ENCODE results near the gene ETNK2. TPM values are rescaled to one million over a fixed set of nuclear protein-coding genes. Genes with fewer than 3 reads are reported as not detected.

Gene ETNK2
- total and polyA plus RNA-seq, 2 experiments from 2014 or later, result 7.6 to 26.2 TPM

DNA sequence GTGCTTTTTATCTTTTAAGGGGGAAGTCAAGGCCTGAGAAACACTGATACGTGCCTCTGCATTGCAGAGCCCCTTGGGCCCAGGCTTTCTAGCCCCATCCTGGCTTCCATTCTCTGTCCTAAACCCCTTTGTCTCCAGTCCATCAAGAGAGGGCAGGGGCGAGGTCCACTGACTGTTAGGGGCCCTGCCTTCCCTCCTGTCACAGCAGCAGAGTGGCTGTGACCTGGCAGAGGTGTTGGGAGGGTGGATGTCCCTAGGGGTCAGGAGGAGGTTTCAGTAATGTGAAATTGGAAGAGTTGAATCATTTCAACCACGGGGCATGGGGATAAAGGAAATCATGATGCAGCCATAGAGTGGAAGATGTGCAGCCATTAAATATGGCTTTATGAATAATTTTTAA lies 54.9 kb downstream of the ETNK2 start:
- Histone ChIP-seq H3K79me2 (replicated peaks; ENCODE audit: insufficient read depth) (peaks cover 100% of the 10 kb centered on the region), H4K20me1 (replicated peaks; ENCODE audit: insufficient read depth) (peaks cover 93% of the 10 kb centered on the region), H3K4me1 (ENCODE audit: insufficient read depth) (peaks cover 72% of the 10 kb centered on the region), H3K4me2 (peak overlapping the region; percentile 38; the same call in 1 of the 2 replicates), H3K27me3 (ENCODE audit: insufficient read depth) (no peaks in the 10 kb centered on the region), H3K36me3 (ENCODE audit: insufficient read depth) (no peaks in the 10 kb centered on the region; the same call in 1 of the 2 replicates), H3K27ac (ENCODE audit: low read depth) (no peak overlapping the region), H3K4me3 (no peak overlapping the region), H3K9me2 (ENCODE audit: insufficient read depth) (no peaks in the 10 kb centered on the region), H2AFZ (no peak overlapping the region), H3F3A (replicated peaks; ENCODE audit: low read depth) (peaks cover 25% of the 10 kb centered on the region)
- H3K4me1 Mint-ChIP-seq, result peaks cover 70% of the 10 kb centered on the region
- TF ChIP-seq ZNF114 (CRISPR knock-in tag; IDR thresholded peaks at IDR 0.05), result no peak
- TF ChIP-seq POLR2AphosphoS5 (IDR thresholded peaks at IDR 0.05; ENCODE audit: low read depth), result no peak
- no peak for TF ChIP-seq ZNF331 (CRISPR knock-in tag; IDR thresholded peaks at IDR 0.05; ENCODE audit: low read depth)
- no peak for TF ChIP-seq NANOG (IDR thresholded peaks at IDR 0.05; ENCODE audit: borderline replicate concordance)
- TF ChIP-seq, protein P1, sequence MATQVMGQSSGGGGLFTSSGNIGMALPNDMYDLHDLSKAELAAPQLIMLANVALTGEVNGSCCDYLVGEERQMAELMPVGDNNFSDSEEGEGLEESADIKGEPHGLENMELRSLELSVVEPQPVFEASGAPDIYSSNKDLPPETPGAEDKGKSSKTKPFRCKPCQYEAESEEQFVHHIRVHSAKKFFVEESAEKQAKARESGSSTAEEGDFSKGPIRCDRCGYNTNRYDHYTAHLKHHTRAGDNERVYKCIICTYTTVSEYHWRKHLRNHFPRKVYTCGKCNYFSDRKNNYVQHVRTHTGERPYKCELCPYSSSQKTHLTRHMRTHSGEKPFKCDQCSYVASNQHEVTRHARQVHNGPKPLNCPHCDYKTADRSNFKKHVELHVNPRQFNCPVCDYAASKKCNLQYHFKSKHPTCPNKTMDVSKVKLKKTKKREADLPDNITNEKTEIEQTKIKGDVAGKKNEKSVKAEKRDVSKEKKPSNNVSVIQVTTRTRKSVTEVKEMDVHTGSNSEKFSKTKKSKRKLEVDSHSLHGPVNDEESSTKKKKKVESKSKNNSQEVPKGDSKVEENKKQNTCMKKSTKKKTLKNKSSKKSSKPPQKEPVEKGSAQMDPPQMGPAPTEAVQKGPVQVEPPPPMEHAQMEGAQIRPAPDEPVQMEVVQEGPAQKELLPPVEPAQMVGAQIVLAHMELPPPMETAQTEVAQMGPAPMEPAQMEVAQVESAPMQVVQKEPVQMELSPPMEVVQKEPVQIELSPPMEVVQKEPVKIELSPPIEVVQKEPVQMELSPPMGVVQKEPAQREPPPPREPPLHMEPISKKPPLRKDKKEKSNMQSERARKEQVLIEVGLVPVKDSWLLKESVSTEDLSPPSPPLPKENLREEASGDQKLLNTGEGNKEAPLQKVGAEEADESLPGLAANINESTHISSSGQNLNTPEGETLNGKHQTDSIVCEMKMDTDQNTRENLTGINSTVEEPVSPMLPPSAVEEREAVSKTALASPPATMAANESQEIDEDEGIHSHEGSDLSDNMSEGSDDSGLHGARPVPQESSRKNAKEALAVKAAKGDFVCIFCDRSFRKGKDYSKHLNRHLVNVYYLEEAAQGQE (IDR thresholded peaks at IDR 0.05; ENCODE audit: unreplicated experiment), result no peak
- no peak for TF ChIP-seq CREB1 (CRISPR knock-in tag; IDR thresholded peaks at IDR 0.05; ENCODE audit: low read depth)
- no peak for TF ChIP-seq JUNB (IDR thresholded peaks at IDR 0.05; ENCODE audit: unreplicated experiment)
- TF ChIP-seq EZH2 (IDR thresholded peaks at IDR 0.05; ENCODE audit: low read depth, unreplicated experiment), result no peak
- no peak for TF ChIP-seq EZH2phosphoT487 (IDR thresholded peaks at IDR 0.05; ENCODE audit: unreplicated experiment)
- no peak for TF ChIP-seq STAT1 (IDR thresholded peaks at IDR 0.05; ENCODE audit: unreplicated experiment)
- peaks cover 12% of the 10 kb centered on the region for H3K27me3 Mint-ChIP-seq (ENCODE audit: insufficient read depth, low read depth, poor library complexity)
- ATAC-seq (no peak), DNase-seq (ENCODE audit: low spot score) (no peak)
- no peaks in the 10 kb centered on the region for H3K9me3 Mint-ChIP-seq
- peaks cover 7% of the 10 kb centered on the region for H3K36me3 Mint-ChIP-seq (ENCODE audit: low read depth)
- H3K4me3 Mint-ChIP-seq, result no peak overlapping the region
- peak overlapping the region; percentile 66 for H3K27ac Mint-ChIP-seq

DNA sequence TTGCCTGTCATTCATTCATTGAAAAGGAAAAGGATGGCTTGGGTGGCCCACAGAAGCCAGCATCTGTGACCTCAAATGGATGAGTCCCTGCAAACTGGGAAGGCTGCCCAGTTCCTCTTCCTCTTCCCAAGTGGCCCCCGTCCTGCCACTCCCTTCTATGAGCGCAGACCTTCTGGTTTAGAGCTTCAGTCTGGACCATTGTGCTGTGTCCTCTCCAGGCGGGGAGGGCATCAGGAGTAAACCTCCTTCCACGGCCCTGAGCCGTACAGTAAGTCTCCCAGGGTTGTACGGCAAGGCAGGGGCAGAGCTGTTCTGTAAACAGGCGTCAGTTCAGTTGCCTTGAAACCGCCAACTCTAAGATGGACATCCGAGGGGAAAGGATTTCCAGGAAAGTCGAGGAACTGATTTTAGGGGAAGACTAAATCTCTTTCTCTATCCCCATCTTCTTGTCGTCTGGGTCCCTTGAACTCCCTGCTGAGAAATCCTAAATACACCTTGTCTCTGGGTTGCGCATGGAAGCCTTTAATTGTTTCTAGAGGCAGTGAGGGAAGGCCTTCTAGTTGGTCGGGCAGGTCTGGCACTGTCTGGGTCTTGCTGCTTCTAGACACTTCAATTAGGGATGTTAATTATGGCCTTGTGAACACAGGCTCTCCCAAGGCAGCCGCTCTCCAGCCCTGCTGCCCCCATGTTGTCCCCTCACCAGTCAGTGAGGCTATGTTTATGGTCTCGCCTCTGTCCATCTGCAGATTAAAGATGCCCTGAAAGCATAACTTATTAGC lies 56.8 kb downstream of the ETNK2 start:
- Histone ChIP-seq H2AFZ (no peak overlapping the region), H4K20me1 (replicated peaks; ENCODE audit: insufficient read depth) (peaks cover 92% of the 10 kb centered on the region), H3K4me1 (ENCODE audit: insufficient read depth) (peaks cover 72% of the 10 kb centered on the region), H3F3A (replicated peaks; ENCODE audit: low read depth) (peaks cover 32% of the 10 kb centered on the region), H3K36me3 (ENCODE audit: insufficient read depth) (no peaks in the 10 kb centered on the region; the same call in 1 of the 2 replicates), H3K4me3 (peak overlapping the region; percentile 26; the same call in 1 of the 2 replicates), H3K27ac (ENCODE audit: low read depth) (peak overlapping the region; percentile 70; the same call in 1 of the 2 replicates), H3K79me2 (replicated peaks; ENCODE audit: insufficient read depth) (peaks cover 100% of the 10 kb centered on the region), H3K9me2 (ENCODE audit: insufficient read depth) (no peaks in the 10 kb centered on the region), H3K4me2 (peak overlapping the region; percentile 74), H3K27me3 (ENCODE audit: insufficient read depth) (no peaks in the 10 kb centered on the region)
- no peak for DNase-seq (ENCODE audit: low spot score)
- Mint-ChIP-seq H3K27ac (peak overlapping the region; percentile 35; the same call in 1 of the 2 replicates), H3K4me1 (peaks cover 70% of the 10 kb centered on the region), H3K4me3 (peak overlapping the region; percentile 56; the same call in 1 of the 3 replicates), H3K9me3 (no peaks in the 10 kb centered on the region), H3K36me3 (ENCODE audit: low read depth) (peaks cover 7% of the 10 kb centered on the region; the same call in 2 of the 3 replicates), H3K27me3 (ENCODE audit: insufficient read depth, low read depth, poor library complexity) (peaks cover 6% of the 10 kb centered on the region)
- peak; percentile 8 for ATAC-seq
- no peak for TF ChIP-seq EZH2 (IDR thresholded peaks at IDR 0.05; ENCODE audit: low read depth, unreplicated experiment)
- no peak for TF ChIP-seq NANOG (IDR thresholded peaks at IDR 0.05; ENCODE audit: borderline replicate concordance)
- TF ChIP-seq, protein P1 (IDR thresholded peaks at IDR 0.05; ENCODE audit: unreplicated experiment), result no peak
- no peak for TF ChIP-seq ZNF331 (CRISPR knock-in tag; IDR thresholded peaks at IDR 0.05; ENCODE audit: low read depth)
- TF ChIP-seq, protein P2, sequence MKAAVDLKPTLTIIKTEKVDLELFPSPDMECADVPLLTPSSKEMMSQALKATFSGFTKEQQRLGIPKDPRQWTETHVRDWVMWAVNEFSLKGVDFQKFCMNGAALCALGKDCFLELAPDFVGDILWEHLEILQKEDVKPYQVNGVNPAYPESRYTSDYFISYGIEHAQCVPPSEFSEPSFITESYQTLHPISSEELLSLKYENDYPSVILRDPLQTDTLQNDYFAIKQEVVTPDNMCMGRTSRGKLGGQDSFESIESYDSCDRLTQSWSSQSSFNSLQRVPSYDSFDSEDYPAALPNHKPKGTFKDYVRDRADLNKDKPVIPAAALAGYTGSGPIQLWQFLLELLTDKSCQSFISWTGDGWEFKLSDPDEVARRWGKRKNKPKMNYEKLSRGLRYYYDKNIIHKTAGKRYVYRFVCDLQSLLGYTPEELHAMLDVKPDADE (IDR thresholded peaks at IDR 0.05), result no peak
- TF ChIP-seq POLR2AphosphoS5 (IDR thresholded peaks at IDR 0.05; ENCODE audit: low read depth), result no peak
